Medulla oblongata (tissue), 1 donor: ENCODE measurements around the gene NAGPA.
"Not testable (repeated sequence)": the region's sequence is repeated elsewhere in the genome, so short reads cannot be mapped to it uniquely, and the experiment has no call there.

Experiments
- DNase-seq: peaks from one replicate; pipeline ENCODE4 v3.0.0-alpha.2; 2015; ENCODE audit errors: extremely low spot score

The NAGPA gene

GRCh38 chr16:5033256-5034166, at the start of gene NAGPA:
Gene NAGPA, minus strand, starts transcription at chr16:5033935. Its CDS starts 21 bp downstream, at chr16:5033914.
- DNase-seq = peak; percentile 88

- not testable (repeated sequence) for DNase-seq
These were observed 47.3 kb upstream of the NAGPA start for GRCh38 chr16:5080996-5081395.

- not testable (repeated sequence) for DNase-seq
These were observed 46.7 kb upstream of the NAGPA start for GRCh38 chr16:5080461-5080860.

GRCh38 chr16:5078626-5079025, 44.9 kb upstream of the NAGPA start:
- no peak for DNase-seq

- DNase-seq = no peak
These were observed 43.6 kb upstream of the NAGPA start for GRCh38 chr16:5077304-5077703.

- DNase-seq = no peak
These were observed 41.9 kb upstream of the NAGPA start for GRCh38 chr16:5075637-5076036.

- DNase-seq = not testable (repeated sequence)
These were observed 40.0 kb upstream of the NAGPA start for GRCh38 chr16:5073771-5074170.

GRCh38 chr16:5073279-5073629, 39.5 kb upstream of the NAGPA start:
- no peak for DNase-seq

- no peak for DNase-seq
These were observed 38.9 kb upstream of the NAGPA start for GRCh38 chr16:5072334-5073278.

- DNase-seq = peak; percentile 90
These were observed 38.1 kb upstream of the NAGPA start, which contains the start of gene ALG1 for GRCh38 chr16:5071681-5072333. Gene ALG1, plus strand, starts transcription at chr16:5071843. Its CDS starts 7 bp downstream, at chr16:5071850.

- DNase-seq = no peak
These were observed 37.6 kb upstream of the NAGPA start for GRCh38 chr16:5071341-5071680.

- DNase-seq = no peak
These were observed 36.9 kb upstream of the NAGPA start for GRCh38 chr16:5070431-5071186.

- DNase-seq = no peak
These were observed 36.1 kb upstream of the NAGPA start for GRCh38 chr16:5069854-5070253.

- DNase-seq = no peak
These were observed 35.3 kb upstream of the NAGPA start for GRCh38 chr16:5069048-5069447.

GRCh38 chr16:5066511-5066910, 32.8 kb upstream of the NAGPA start:
- no peak for DNase-seq

GRCh38 chr16:5065813-5066212, 32.1 kb upstream of the NAGPA start, which contains the start of gene C16orf89:
Gene C16orf89, minus strand, starts transcription at chr16:5065956. Its CDS starts 48 bp downstream, at chr16:5065908.
- DNase-seq = peak; percentile 82

GRCh38 chr16:5065326-5065725, 31.6 kb upstream of the NAGPA start:
- no peak for DNase-seq

- no peak for DNase-seq
These were observed 31.2 kb upstream of the NAGPA start for GRCh38 chr16:5064915-5065314.

- no peak for DNase-seq
These were observed 29.3 kb upstream of the NAGPA start for GRCh38 chr16:5062790-5063765.

GRCh38 chr16:5062051-5062450, 28.3 kb upstream of the NAGPA start:
- no peak for DNase-seq
